NCI-H82 (cell line): Measurements from ENCODE around the gene PTBP1.
A peak's percentile ranks its signal among the peaks of the same experiment; 100 is the strongest.

Experiments
- DNase-seq: peaks from one replicate; lab custom pipeline; 2025; lab: John Stamatoyannopoulos, UW

Gene PTBP1

GRCh38 chr19:772730-773436 is 24.4 kb upstream of the PTBP1 start:
- DNase-seq: no peak

GRCh38 chr19:776549-776948 is 20.7 kb upstream of the PTBP1 start:
- DNase-seq: no peak

GRCh38 chr19:778910-779653 is 18.2 kb upstream of the PTBP1 start:
- peak; percentile 40 for DNase-seq

- DNase-seq: no peak
Measured at GRCh38 chr19:780935-781334, 16.3 kb upstream of the PTBP1 start.

DNA sequence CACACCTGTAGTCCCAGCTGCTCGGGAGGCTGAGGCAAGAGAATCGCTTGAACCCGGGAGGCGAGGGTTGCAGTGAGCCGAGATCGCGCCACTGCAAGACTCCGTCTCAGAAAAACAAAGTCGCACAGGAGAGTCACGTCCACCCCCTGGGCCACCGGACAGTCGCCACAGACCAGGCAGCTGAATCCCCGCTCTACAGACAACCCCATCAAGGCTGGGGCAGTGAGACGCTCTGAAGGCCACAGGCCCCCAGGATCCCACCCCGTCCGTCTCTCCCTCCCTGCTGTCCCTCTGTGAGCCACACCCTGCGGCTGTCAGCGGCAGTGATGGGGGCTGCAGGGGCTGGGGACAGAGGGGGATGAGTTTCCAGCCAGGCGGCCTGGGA is 15.5 kb upstream of the PTBP1 start:
- no peak for DNase-seq

DNA sequence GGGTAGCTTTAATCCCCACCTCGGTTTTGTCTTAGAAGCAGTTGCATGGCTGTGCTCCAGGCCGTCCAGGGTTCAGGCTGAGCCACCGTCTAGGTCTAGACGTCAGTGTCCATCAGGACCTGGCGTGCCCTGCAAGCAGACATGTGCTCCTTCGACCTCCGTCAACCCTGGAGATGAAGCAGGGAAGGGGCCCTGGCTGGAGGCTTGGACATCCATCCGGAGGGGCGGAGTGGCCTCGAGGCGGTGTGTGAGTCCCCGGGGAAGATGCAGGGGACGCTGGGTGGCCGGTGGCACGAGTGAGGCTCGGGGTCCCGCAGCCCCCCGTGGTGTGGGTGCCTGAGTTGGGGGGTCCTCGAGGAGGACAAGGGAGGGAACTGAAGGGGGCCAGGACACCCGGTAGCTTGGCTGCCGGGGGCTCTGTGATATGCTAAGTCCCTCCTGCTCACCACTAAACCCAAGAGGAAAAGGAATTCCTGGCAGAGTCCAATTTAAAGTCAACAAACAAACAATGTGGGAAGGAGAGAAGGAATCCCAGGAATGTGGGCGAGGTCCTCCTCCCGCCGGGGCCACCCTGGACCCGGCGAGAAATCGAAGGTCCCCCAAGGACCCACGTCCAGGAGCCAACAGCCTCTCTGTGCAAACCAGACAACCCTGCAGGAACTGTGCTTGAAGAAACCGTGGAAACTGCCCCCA is 14.9 kb upstream of the PTBP1 start:
- DNase-seq: no peak

GRCh38 chr19:782878-783668 is 14.2 kb upstream of the PTBP1 start:
- no peak for DNase-seq

DNA sequence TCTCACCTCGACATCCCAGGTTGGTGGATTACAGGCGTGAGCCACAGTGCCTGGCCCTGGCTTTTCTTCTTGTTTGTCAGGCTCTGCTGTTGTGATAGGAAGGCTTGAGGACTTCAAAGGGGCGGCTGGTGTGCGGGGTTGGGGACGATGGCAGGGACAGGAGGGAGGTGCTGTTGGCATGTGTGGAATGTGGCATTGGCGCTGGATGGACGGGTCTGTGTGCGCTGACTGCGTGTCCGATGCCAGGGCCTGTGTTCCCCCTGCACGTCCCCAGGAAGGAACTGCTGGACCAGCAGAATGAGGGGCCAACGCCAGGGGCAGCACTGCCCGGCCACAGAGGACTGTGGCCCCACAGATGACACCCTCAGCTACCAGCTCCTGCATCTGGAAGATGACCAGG is 12.7 kb upstream of the PTBP1 start:
- no peak for DNase-seq

DNA sequence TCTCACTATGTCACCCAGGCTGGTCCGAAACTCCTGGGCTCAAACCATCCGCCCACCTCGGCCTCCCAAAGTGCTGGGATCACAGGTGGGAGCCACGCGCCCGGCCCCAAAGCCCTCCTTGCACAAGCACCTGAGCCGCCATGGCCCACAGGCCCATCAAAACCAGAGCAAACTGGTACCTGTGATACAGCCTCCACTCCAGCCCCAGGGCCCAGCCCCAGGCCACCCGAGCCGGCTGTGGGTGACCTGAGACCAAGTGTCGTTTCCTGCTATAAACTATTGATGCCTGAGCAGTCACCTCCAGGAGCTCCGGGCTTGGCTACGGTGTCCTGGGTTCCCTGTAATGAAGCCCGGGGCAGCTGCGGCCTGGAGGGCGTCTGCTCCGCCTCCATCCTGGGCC is 9.7 kb upstream of the PTBP1 start:
- no peak for DNase-seq

DNA sequence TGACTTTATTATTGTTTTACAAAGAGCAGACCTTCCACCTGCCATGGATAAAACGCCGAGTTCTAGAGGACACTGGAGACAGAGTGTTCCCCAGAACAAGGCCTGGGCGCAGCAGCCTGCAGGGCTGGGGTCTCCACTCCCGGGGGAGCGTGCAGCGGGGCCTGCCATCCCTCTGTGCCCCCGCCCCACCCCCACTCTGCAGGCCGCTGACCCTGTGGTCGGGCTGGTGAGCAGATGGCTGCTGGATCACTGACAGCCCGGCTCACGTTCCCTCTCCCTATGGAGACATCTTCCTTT is 8.6 kb upstream of the PTBP1 start:
- DNase-seq: peak; percentile 65

- no peak for DNase-seq
Measured at GRCh38 chr19:788983-789700, 8.1 kb upstream of the PTBP1 start.

DNA sequence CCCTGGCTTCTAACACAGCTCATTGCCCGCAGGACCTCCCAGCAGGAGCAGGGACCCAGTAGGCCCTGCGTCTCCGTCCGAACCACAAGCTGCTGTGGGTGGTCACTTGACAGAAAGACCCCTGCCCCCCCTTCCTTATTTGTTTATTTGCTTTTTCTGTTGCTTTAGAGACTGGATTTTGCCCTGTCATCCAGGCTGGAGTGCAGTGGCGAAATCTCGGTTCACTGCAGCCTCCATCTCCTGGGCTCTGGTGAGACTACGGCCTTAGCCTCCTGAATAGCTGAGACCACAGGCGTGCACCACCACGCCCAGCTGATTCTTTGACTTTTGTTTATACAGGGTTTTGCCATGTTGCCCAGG is 7.6 kb upstream of the PTBP1 start:
- no peak for DNase-seq

- no peak for DNase-seq
Measured at GRCh38 chr19:791007-791566, 6.2 kb upstream of the PTBP1 start.

- DNase-seq: peak; percentile 84
Measured at GRCh38 chr19:791567-792305, 5.5 kb upstream of the PTBP1 start.

DNA sequence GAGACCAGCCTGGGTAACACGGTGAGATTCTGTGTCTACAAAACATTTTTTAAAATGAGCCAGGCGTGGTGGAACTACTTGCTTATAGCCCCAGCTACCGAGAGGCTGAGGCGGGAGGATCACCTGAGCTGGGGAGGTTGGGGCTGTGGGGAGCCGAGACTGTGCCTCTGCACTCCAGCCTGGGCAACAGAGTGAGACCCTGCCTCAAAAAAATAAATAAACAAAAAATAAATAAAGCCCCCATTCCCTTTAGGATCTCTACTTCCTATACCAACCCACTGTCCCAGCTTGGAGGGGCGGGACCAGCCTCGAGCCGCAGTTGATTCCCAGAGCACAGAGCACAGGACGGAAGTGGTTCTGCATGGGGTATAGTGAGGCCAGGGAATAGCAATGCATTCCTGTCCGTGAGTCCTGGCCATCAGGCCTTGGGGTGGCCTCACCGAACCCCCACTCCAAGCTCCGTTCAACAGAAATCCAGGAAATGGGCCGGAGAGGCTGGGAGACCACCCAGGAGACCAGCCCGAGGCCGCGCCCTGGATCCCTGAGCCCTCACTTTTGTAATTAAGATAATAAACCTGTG is 4.9 kb upstream of the PTBP1 start:
- no peak for DNase-seq

DNA sequence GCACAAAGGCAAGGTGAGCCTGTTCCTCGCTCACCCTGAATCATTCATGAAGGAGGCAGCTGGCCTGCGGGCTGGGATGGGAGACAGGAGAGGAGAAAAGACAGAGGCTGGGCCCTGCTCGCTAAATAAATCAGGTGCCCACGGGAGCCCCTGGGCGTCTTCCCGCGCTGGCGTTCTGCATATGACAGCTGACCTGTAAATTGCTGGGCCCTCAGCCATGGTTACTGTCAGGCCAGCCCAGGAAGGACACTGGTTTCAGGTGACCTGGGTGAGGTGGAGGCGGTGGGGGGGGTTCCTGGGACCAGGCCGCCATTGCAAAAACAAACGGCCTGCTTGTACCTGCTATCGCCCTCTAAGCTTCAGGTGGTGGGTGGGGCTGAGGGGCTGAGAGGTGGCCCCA is 3.4 kb upstream of the PTBP1 start:
- DNase-seq: no peak

DNA sequence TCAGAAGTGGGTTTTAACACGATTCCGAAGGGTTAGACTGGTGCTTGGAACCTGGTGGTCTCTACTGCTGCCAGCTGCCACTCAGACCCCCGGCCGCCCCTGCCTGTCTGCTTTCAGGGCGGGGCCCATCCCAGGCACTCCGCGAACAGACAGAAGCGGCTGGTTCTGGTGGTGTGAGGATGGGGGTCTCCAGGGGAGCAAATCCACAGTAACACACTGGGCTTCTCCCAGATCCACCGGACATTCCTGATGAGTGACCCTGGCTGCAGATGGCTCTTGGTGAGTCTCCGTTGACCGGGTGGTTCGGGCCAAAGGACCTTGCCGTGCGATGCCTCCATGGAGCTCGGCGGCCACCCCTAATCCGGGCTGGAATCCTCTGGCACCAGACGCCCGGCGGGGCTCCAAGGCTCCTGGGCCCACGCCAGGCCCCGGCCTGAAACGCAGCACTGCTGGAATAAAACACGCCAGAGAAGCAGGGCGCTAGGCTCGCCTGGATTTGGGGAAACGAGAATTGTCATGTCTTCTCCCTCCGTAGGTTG is 2.1 kb upstream of the PTBP1 start:
- DNase-seq: no peak

DNA sequence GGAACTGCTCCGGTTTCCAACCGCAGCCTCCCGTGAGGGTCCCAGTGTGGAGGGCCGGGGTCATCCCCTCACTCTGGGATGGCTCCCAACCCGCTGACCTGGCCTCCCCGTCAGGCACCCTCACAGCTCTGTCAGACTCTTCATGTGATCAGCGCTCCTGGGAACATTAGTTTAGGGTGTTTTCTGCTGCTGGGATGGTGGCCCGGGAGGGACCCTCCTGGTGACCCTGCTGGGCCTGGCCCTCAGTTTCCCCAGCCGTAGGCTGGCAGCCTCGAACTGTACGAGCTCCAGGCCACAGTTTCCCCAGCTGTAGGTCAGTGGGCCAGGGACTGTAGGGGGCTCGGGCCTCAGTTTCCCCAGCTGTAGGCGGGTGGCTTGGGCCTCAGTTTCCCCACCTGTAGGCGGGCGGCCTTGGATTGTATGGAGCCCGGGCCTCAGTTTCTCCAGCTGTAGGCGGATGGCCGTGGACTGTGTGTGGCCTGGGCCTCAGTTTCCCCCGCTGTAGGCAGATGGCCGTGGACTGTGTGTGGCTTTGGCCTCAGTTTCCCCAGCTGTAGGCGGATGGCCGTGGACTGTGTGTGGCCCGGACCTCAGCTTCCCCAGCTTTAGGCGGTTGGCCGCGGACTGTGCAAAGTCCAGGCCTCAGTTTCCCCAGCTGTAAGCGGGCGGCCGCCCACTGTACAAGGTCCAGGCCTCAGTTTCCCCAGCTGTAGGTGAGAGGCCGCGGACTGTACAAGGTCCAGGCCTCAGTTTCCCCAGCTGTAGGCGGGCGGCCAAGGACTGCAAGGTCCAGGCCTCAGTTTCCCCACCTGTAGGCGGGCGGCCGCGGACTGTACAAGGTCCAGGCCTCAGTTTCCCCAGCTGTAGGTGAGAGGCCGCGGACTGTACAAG is 1.3 kb upstream of the PTBP1 start:
- DNase-seq: no peak
